Esophagus (tissue), 2 donors: Measurements from ENCODE around the gene PACSIN2. TPM values are rescaled to one million over a fixed set of nuclear protein-coding genes. Genes with fewer than 3 reads are reported as not detected.

Experiments
- H3K27ac ChIP-seq, 2 donors: one replicate each; pipeline ENCODE4 v1.5.1; 2013; ENCODE audit warnings: low read depth in 2 of 2, mild to moderate bottlenecking in 2 of 2, inconsistent platforms in 1 of 2, low read length in 1 of 2, moderate library complexity in 1 of 2
- H3K27me3 ChIP-seq, 2 donors: one replicate each; pipeline ENCODE4 v1.6.1; 2013; ENCODE audit warnings: low read length in 2 of 2, control low read depth in 1 of 2, mild to moderate bottlenecking in 1 of 2; ENCODE audit not compliant: insufficient read depth in 2 of 2, control insufficient read depth in 1 of 2
- H3K36me3 ChIP-seq, 2 donors: one replicate each; pipeline ENCODE4 v1.6.1; 2013; ENCODE audit warnings: low read length in 1 of 2; ENCODE audit not compliant: control insufficient read depth in 2 of 2, insufficient read depth in 2 of 2
- H3K4me1 ChIP-seq, 2 donors: one replicate each; pipeline ENCODE4 v1.6.1; 2013; ENCODE audit warnings: low read length in 1 of 2; ENCODE audit not compliant: control insufficient read depth in 2 of 2, insufficient read depth in 2 of 2
- H3K4me3 ChIP-seq, 2 donors: one replicate each; pipeline ENCODE4 v1.5.1; 2013; ENCODE audit warnings: low read length in 2 of 2, mild to moderate bottlenecking in 2 of 2, low read depth in 1 of 2, moderate library complexity in 1 of 2
- H3K9me3 ChIP-seq, 2 donors: one replicate each; pipeline ENCODE4 v1.6.1; 2013; ENCODE audit warnings: mild to moderate bottlenecking in 2 of 2, low read depth in 1 of 2, low read length in 1 of 2, moderate library complexity in 1 of 2; ENCODE audit not compliant: control insufficient read depth in 2 of 2, insufficient read depth in 1 of 2
- WGBS, 2 donors: extraction: QIAGEN DNeasy Blood & Tissue Kit; methylation state at CpG; one replicate each; pipeline ENCODE4 v1.1.7; 2013; 5-methylcytosine and 5-hydroxymethylcytosine counted together
- polyA plus RNA-seq, 2 donors: library from polyadenylated mRNA; stranded (reverse); fragments of 200-250 nt; gene quantifications; one replicate each; pipeline ENCODE4 v1.2.3, GENCODE V29; 2013
- donor health status: healthy with polysubstance abuse.
- donor health status: Bipolar disorder and iron deficiency.

Gene PACSIN2
- polyA plus RNA-seq, 2 donors: 17.1 to 20.3 TPM

- H3K36me3 ChIP-seq: peaks cover 14 to 24% of the 10 kb centered on the region in 2 donors
- WGBS, 2 donors: 88 to 90% methylated on average over 8 of the region's 8 CpGs
- H3K4me3 ChIP-seq: no peak overlapping the region
- peak overlapping the region in 1 of 2 donors; percentile 8 for H3K27ac ChIP-seq
- H3K9me3 ChIP-seq: no peaks in the 10 kb centered on the region
- no peaks in the 10 kb centered on the region for H3K27me3 ChIP-seq
- H3K4me1 ChIP-seq: peaks cover 0 to 6% of the 10 kb centered on the region in 2 donors
Observed at GRCh38 chr22:42869463-42869862, 145.5 kb downstream of the PACSIN2 start.

GRCh38 chr22:42868751-42869251 is 146.1 kb downstream of the PACSIN2 start:
- Histone ChIP-seq H3K4me3 (no peak overlapping the region), H3K27ac (peak overlapping the region; percentile 8 to 39), H3K4me1 (peaks cover 0 to 6% of the 10 kb centered on the region in 2 donors), H3K36me3 (peaks cover 14 to 21% of the 10 kb centered on the region in 2 donors), H3K27me3 (no peaks in the 10 kb centered on the region), H3K9me3 (no peaks in the 10 kb centered on the region)
- WGBS, 2 donors: 34 to 44% methylated on average over 16 of the region's 16 CpGs

- Histone ChIP-seq H3K36me3 (peaks cover 2 to 5% of the 10 kb centered on the region in 2 donors), H3K27ac (no peak overlapping the region), H3K9me3 (no peaks in the 10 kb centered on the region), H3K4me1 (peaks cover 0 to 6% of the 10 kb centered on the region in 2 donors), H3K4me3 (no peak overlapping the region), H3K27me3 (no peaks in the 10 kb centered on the region)
- 92 to 97% methylated on average over 7 of the region's 7 CpGs for WGBS, 2 donors
Observed at GRCh38 chr22:42866100-42866499, 148.8 kb downstream of the PACSIN2 start.

- H3K27me3 ChIP-seq: no peaks in the 10 kb centered on the region
- H3K9me3 ChIP-seq: no peaks in the 10 kb centered on the region
- H3K36me3 ChIP-seq: peaks cover 0 to 2% of the 10 kb centered on the region in 2 donors
- no peak overlapping the region for H3K4me3 ChIP-seq
- H3K27ac ChIP-seq: no peak overlapping the region
- H3K4me1 ChIP-seq: peaks cover 0 to 6% of the 10 kb centered on the region in 2 donors
- 84 to 91% methylated on average over 8 of the region's 8 CpGs for WGBS, 2 donors
Observed at GRCh38 chr22:42865536-42865935, 149.4 kb downstream of the PACSIN2 start.

DNA sequence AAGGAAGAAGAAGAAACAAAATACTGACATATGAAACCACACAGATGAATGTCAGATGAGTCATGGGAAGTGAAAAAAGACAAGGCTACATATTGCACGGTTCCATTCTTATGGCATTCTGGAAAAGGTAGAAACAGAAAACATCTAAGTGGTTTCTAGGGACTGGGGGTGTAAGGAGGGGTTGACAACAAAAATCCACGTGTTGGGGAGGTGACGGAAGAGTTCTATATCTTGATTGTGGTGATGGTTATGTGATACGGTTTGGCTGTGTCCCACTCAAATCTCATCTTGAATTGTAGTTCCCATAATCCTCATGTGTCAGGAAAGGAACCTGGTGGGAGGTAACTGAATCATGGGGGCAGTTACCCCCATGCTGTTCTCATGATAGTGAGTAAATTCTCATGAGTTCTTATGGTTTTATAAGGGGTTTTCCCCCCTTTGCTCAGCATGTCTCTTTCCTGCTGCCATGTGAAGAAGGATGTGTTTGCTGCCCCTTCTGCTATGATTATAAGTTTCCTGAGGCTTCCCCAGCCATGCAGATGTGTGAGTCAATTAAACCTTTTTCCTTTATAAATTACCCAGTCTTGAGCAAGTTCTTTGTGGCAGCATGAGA is 151.5 kb downstream of the PACSIN2 start:
- Histone ChIP-seq H3K27me3 (no peaks in the 10 kb centered on the region), H3K4me3 (no peak overlapping the region), H3K4me1 (no peaks in the 10 kb centered on the region), H3K36me3 (peaks cover 0 to 2% of the 10 kb centered on the region in 2 donors), H3K9me3 (no peaks in the 10 kb centered on the region), H3K27ac (no peak overlapping the region)
- 53 to 62% methylated on average over 4 of the region's 4 CpGs for WGBS, 2 donors

DNA sequence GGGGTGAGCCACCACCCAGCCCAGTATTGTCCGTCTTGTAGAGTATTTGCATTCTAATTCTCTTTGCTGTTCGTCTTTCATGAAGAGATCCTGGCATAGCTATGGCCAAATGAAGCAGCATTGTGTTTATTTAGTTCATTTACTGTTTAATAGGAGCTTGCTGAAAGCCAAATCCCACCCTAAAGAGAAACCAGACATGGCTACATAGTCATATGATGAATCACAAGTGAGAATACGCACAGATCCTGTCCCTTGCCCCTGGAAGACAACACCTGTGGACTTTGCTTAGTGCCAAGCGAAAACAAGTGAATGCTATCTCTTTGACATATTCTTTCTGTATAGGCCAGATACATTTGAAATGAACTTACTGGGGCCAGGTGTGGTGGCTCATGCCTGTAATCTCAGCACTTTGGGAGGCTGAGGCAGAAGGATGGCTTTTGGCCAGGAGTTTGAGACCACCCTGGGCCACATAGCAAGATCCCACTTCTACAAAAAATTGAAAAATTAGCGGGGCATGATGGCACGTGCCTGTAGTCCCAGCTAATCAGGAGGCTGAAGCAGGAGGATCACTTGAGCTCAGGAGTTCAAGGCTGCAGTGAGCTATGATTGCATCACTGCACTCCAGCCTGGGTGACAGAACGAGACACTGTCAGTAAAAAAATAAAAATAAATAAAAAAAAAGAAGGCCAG is 152.8 kb downstream of the PACSIN2 start:
- H3K27me3 ChIP-seq: no peaks in the 10 kb centered on the region
- H3K4me3 ChIP-seq: no peak overlapping the region
- no peaks in the 10 kb centered on the region for H3K9me3 ChIP-seq
- H3K27ac ChIP-seq: no peak overlapping the region
- peaks cover 0 to 3% of the 10 kb centered on the region in 2 donors for H3K4me1 ChIP-seq
- peaks cover 0 to under 1% of the 10 kb centered on the region in 2 donors for H3K36me3 ChIP-seq
- 78 to 86% methylated on average over 7 of the region's 7 CpGs for WGBS, 2 donors

- Histone ChIP-seq H3K27ac (no peak overlapping the region), H3K9me3 (no peaks in the 10 kb centered on the region), H3K4me1 (peaks cover 0 to 3% of the 10 kb centered on the region in 2 donors), H3K36me3 (no peaks in the 10 kb centered on the region), H3K4me3 (no peak overlapping the region), H3K27me3 (no peaks in the 10 kb centered on the region)
- 55 to 69% methylated on average over 4 of the region's 4 CpGs for WGBS, 2 donors
Observed at GRCh38 chr22:42860968-42861367, 154.0 kb downstream of the PACSIN2 start.

DNA sequence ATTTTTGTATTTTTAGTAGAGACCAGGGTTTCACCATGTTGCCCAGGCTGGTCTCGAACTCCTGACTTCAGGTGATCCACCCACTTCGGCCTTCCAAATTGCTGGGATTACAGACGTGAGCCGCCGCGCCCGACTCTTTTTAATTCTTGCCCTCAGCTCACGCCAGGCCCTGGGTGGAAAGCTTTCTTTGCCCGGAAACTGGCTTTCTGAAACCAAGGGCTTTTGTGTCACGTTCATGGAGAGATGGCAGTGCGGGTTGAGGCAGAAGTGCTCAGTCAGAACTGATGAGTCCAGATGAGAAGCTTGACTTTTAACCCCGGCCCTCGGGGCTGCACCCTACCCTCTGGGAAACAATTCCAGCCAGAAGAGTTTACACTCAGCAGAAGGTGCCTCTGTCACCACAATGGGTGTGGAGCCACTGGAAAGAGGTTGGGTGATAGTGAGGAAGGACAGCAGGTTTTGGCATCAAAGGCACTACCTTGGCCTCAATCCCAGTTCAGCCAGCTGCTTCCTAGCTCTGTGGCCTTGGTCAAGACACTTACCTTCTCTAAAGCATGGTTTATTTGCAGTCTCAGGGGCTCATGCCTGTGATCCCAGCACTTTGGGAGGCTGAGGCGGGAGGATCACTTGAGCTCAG is 157.0 kb downstream of the PACSIN2 start:
- no peaks in the 10 kb centered on the region for H3K27me3 ChIP-seq
- no peak overlapping the region for H3K4me3 ChIP-seq
- H3K9me3 ChIP-seq: no peaks in the 10 kb centered on the region
- no peaks in the 10 kb centered on the region for H3K36me3 ChIP-seq
- H3K4me1 ChIP-seq: peaks cover 2 to 3% of the 10 kb centered on the region in 2 donors
- WGBS, 2 donors: 91 to 93% methylated on average over 14 of the region's 14 CpGs
- no peak overlapping the region for H3K27ac ChIP-seq

GRCh38 chr22:42856865-42857704 is 157.9 kb downstream of the PACSIN2 start, which contains the start of gene ARFGAP3:
ARFGAP3 (minus strand) TSS chr22:42857273; CDS start chr22:42857182, 91 bp downstream.
- Histone ChIP-seq H3K36me3 (no peaks in the 10 kb centered on the region), H3K27ac (peak within 1 kb of the TSS; percentile 94 to 97), H3K27me3 (no peaks in the 10 kb centered on the region), H3K4me3 (peak within 1 kb of the TSS; percentile 70 to 81), H3K9me3 (no peaks in the 10 kb centered on the region), H3K4me1 (peaks cover 2 to 3% of the 10 kb centered on the region in 2 donors)
- WGBS, 2 donors: 7 to 10% methylated on average over 67 to 111 of the region's 111 CpGs
